Right lung (tissue), 10 donors: ENCODE data around the gene IL31. TPM values are rescaled to one million over a fixed set of nuclear protein-coding genes. Genes with fewer than 3 reads are reported as not detected.
"Not testable (repeated sequence)": the region's sequence is repeated elsewhere in the genome, so short reads cannot be mapped to it uniquely, and the experiment has no call there.

Experiments used
- DNase-seq, 2 donors: peaks; one replicate each; pipeline ENCODE4 v3.0.0-alpha.2; 2013
- long read RNA-seq, 8 donors: transcript quantifications; one replicate each; lab custom pipeline, GENCODE V29; 2026
- polyA plus RNA-seq, 5 donors: library from polyadenylated mRNA; unstranded; fragments of 120-200 nt; gene quantifications; one replicate each; pipeline versions ENCODE4 v1.2.1 to v1.2.3, GENCODE V29; 2013; ENCODE audit warnings: inconsistent platforms in 1 of 5, low replicate concordance in 1 of 5; ENCODE audit not compliant: insufficient read length in 5 of 5, insufficient read depth in 1 of 5

IL31 gene
- not detected for polyA plus RNA-seq
- long read RNA-seq, donor 1, result 0 reads
- long read RNA-seq, donor 2, result 0 reads
- long read RNA-seq, donor 3, result 0 reads
- long read RNA-seq, donor 4, result 0 reads
- long read RNA-seq, donor 5, result 0 reads
- long read RNA-seq, donor 6, result 0 reads
- long read RNA-seq, donor 7, result 0 reads
- long read RNA-seq, donor 8, result 0 reads

GRCh38 chr12:122174155-122174845 lies at the start of gene IL31:
TSS of gene IL31 (minus strand) at chr12:122174221. CDS start at chr12:122174172, 49 bp downstream.
- no peak for DNase-seq

- DNase-seq, result no peak
These were observed 42.4 kb upstream of the IL31 start for GRCh38 chr12:122216445-122216844.

GRCh38 chr12:122215771-122216170 lies 41.8 kb upstream of the IL31 start:
- no peak for DNase-seq

- DNase-seq, result no peak
These were observed 34.2 kb upstream of the IL31 start for GRCh38 chr12:122208073-122208820.

GRCh38 chr12:122207391-122207790 lies 33.4 kb upstream of the IL31 start:
- DNase-seq, result no peak

GRCh38 chr12:122206976-122207375 lies 33.0 kb upstream of the IL31 start:
- DNase-seq, result no peak

- DNase-seq, result no peak
These were observed 32.3 kb upstream of the IL31 start for GRCh38 chr12:122206111-122206881.

- no peak for DNase-seq
These were observed 31.3 kb upstream of the IL31 start for GRCh38 chr12:122205053-122205925.

- DNase-seq, result no peak
These were observed 30.4 kb upstream of the IL31 start for GRCh38 chr12:122204167-122205052.

GRCh38 chr12:122203301-122204166 lies 29.5 kb upstream of the IL31 start, which contains the start of gene B3GNT4:
TSS of gene B3GNT4 (plus strand) at chr12:122203709. CDS start at chr12:122204619, 910 bp downstream.
- DNase-seq, result no peak

GRCh38 chr12:122202811-122203210 lies 28.8 kb upstream of the IL31 start:
- not testable (repeated sequence) for DNase-seq

GRCh38 chr12:122202017-122202416 lies 28.0 kb upstream of the IL31 start:
- no peak for DNase-seq

GRCh38 chr12:122201381-122201780 lies 27.4 kb upstream of the IL31 start:
- no peak for DNase-seq

- DNase-seq, result no peak
These were observed 26.6 kb upstream of the IL31 start for GRCh38 chr12:122200541-122201175.

- DNase-seq, result no peak
These were observed 25.7 kb upstream of the IL31 start for GRCh38 chr12:122199484-122200355.

GRCh38 chr12:122197612-122197966 lies 23.6 kb upstream of the IL31 start:
- no peak for DNase-seq

GRCh38 chr12:122195405-122195804 lies 21.4 kb upstream of the IL31 start:
- DNase-seq, result no peak
